Panc1 (cell line): ENCODE results near the gene STX19. TPM values are rescaled to one million over a fixed set of nuclear protein-coding genes. Genes with fewer than 3 reads are reported as not detected.

Experiments
- ATAC-seq: fragments of 200-7000 bp; cut with Tn5 transposase; 2 replicates; pipeline ENCODE4 v1.9.1; 2020; ENCODE audit warnings: mild to moderate bottlenecking, moderate library complexity
- BruUV-seq: library from RNA; stranded (reverse); fragments of 400-500 nt; replicated peaks from 2 replicates; lab custom pipeline; 2021; lab: Mats Ljungman, UMichigan
- CTCF ChIA-PET: fragments of 300-600 bp; sonication (Branson Sonifier 250); formaldehyde crosslinking; loops from one replicate; lab custom pipeline; 2022; ENCODE audit warnings: antibody characterized with exemption; lab: Charles Lee
- POLR2A ChIA-PET: fragments of 300-600 bp; sonication (Branson Sonifier 250); formaldehyde crosslinking; loops from one replicate; lab custom pipeline; 2022; ENCODE audit warnings: antibody characterized with exemption; lab: Charles Lee
- DNase-seq: peaks from one replicate; pipeline ENCODE4 v3.0.0-alpha.2; 2010; ENCODE audit warnings: low read depth, low spot score
- H3K27ac ChIP-seq: 2 replicates; pipeline ENCODE4 v1.5.1; 2011; ENCODE audit warnings: mild to moderate bottlenecking, low read length, inconsistent platforms
- H3K27me3 ChIP-seq: fragments of 200-500 bp; sonication (Bioruptor generic); 2 replicates; pipeline ENCODE4 v1.6.0; 2014; ENCODE audit warnings: low read length, inconsistent platforms; ENCODE audit not compliant: control insufficient read depth, insufficient read depth
- H3K36me3 ChIP-seq: fragments of 200-500 bp; sonication (Bioruptor generic); 2 replicates; pipeline ENCODE4 v1.5.1; 2014; ENCODE audit warnings: inconsistent platforms, mild to moderate bottlenecking, low read length, moderate library complexity; ENCODE audit not compliant: control insufficient read depth, insufficient read depth
- H3K4me1 ChIP-seq: 2 replicates; pipeline ENCODE4 v1.5.1; 2011; ENCODE audit warnings: inconsistent platforms, mild to moderate bottlenecking, low read length, moderate library complexity; ENCODE audit not compliant: control insufficient read depth, insufficient read depth
- H3K4me3 ChIP-seq, 2 experiments: 2 replicates each; pipeline ENCODE4 v1.5.1; 2011 to 2012; ENCODE audit warnings: low read depth in 2 of 2, low read length in 2 of 2, mild to moderate bottlenecking in 2 of 2, inconsistent platforms in 1 of 2, moderate library complexity in 1 of 2
- H3K9me3 ChIP-seq: fragments of 200-500 bp; sonication (Bioruptor generic); 2 replicates; pipeline ENCODE4 v1.5.1; 2014; ENCODE audit warnings: low read depth, mild to moderate bottlenecking, inconsistent platforms, low read length, moderate library complexity; ENCODE audit not compliant: control insufficient read depth, insufficient read depth
- POLR2AphosphoS5 ChIP-seq: IDR thresholded peaks from 2 replicates; pipeline ENCODE4 v1.6.1; 2012; ENCODE audit warnings: mild to moderate bottlenecking, low read depth, low read length, moderate library complexity
- SIN3A ChIP-seq: IDR thresholded peaks from 2 replicates; pipeline ENCODE4 v1.6.1; 2012; ENCODE audit warnings: low read depth, mild to moderate bottlenecking, low read length, moderate library complexity, borderline replicate concordance; ENCODE audit not compliant: insufficient read depth
- TCF7L2 ChIP-seq: IDR thresholded peaks from 2 replicates; pipeline ENCODE4 v1.6.1; 2011; ENCODE audit warnings: mild to moderate bottlenecking, low read depth, low read length, inconsistent platforms
- in situ Hi-C: cut with HindIII; loops from 2 replicates; pipeline ENCODE4 v1.10.0; 2016; ENCODE audit warnings: low sequenced_read_pairs, low pct_unique_long_range_greater_than_20kb
- intact Hi-C: fragments of 100-400 bp; cut with micrococcal nuclease; formaldehyde crosslinking; loops from one replicate; pipeline ENCODE4 v1.10.0; 2022; ENCODE audit not compliant: unreplicated experiment
- total RNA-seq: library from RNA; stranded (reverse); gene quantifications from one replicate; pipeline ENCODE4 v1.2.1, GENCODE V29; 2021; ENCODE audit not compliant: unreplicated experiment
- TF ChIP-seq, protein P1 (sequence below), 2 experiments: IDR thresholded peaks; 2 replicates each; pipeline ENCODE4 v1.6.1; 2011 to 2012; ENCODE audit warnings: low read depth in 2 of 2, control low read depth in 1 of 2, low read length in 1 of 2, mild to moderate bottlenecking in 1 of 2, moderate library complexity in 1 of 2; ENCODE audit not compliant: insufficient read depth in 1 of 2
- TF ChIP-seq, protein P2 (sequence below): fragments of 450-650 bp; IDR thresholded peaks from 2 replicates; pipeline ENCODE4 v1.5.1; 2017; ENCODE audit warnings: mild to moderate bottlenecking

The STX19 gene
- total RNA-seq, 1 experiment from 2014 or later: not detected

DNA sequence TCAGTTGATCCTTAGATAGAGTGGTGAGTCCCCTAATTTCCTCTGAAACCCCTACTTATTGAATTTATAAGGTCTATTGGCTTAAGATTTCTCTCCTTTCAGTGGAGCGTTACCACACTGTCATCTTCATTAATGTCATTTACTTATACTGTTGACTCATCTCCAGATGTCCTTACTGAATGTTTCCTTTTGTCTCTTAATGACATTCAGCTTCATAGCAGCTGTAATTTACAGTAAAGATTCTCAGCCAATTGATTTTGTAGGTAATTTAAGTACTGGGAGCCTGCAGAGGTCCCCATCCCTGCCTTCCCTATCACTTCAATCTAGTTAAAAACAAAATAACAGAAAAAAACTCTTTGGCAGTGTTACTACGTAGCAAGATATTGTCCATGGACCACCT lies 18.8 kb downstream of the STX19 start:
- TF ChIP-seq TCF7L2: no peak
- TF ChIP-seq, protein P1, sequence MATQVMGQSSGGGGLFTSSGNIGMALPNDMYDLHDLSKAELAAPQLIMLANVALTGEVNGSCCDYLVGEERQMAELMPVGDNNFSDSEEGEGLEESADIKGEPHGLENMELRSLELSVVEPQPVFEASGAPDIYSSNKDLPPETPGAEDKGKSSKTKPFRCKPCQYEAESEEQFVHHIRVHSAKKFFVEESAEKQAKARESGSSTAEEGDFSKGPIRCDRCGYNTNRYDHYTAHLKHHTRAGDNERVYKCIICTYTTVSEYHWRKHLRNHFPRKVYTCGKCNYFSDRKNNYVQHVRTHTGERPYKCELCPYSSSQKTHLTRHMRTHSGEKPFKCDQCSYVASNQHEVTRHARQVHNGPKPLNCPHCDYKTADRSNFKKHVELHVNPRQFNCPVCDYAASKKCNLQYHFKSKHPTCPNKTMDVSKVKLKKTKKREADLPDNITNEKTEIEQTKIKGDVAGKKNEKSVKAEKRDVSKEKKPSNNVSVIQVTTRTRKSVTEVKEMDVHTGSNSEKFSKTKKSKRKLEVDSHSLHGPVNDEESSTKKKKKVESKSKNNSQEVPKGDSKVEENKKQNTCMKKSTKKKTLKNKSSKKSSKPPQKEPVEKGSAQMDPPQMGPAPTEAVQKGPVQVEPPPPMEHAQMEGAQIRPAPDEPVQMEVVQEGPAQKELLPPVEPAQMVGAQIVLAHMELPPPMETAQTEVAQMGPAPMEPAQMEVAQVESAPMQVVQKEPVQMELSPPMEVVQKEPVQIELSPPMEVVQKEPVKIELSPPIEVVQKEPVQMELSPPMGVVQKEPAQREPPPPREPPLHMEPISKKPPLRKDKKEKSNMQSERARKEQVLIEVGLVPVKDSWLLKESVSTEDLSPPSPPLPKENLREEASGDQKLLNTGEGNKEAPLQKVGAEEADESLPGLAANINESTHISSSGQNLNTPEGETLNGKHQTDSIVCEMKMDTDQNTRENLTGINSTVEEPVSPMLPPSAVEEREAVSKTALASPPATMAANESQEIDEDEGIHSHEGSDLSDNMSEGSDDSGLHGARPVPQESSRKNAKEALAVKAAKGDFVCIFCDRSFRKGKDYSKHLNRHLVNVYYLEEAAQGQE (IDR thresholded peaks at IDR 0.05; ENCODE audit: insufficient read depth in 1 of 2, low read depth in 2 of 2, low read length in 1 of 2): no peak
- TF ChIP-seq, protein P2, sequence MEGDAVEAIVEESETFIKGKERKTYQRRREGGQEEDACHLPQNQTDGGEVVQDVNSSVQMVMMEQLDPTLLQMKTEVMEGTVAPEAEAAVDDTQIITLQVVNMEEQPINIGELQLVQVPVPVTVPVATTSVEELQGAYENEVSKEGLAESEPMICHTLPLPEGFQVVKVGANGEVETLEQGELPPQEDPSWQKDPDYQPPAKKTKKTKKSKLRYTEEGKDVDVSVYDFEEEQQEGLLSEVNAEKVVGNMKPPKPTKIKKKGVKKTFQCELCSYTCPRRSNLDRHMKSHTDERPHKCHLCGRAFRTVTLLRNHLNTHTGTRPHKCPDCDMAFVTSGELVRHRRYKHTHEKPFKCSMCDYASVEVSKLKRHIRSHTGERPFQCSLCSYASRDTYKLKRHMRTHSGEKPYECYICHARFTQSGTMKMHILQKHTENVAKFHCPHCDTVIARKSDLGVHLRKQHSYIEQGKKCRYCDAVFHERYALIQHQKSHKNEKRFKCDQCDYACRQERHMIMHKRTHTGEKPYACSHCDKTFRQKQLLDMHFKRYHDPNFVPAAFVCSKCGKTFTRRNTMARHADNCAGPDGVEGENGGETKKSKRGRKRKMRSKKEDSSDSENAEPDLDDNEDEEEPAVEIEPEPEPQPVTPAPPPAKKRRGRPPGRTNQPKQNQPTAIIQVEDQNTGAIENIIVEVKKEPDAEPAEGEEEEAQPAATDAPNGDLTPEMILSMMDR: no peak
- in situ Hi-C loops: no loop called here
- DNase-seq (no peak), ATAC-seq (no peak)
- Histone ChIP-seq H3K27ac (no peak overlapping the region), H3K9me3 (no peaks in the 10 kb centered on the region), H3K4me3 (no peak overlapping the region), H3K27me3 (no peaks in the 10 kb centered on the region), H3K4me1 (no peaks in the 10 kb centered on the region), H3K36me3 (no peaks in the 10 kb centered on the region; the same call in 1 of the 2 replicates)
- intact Hi-C loops: no loop called here
- CTCF ChIA-PET: no interaction called here
- BruUV-seq: no TSS peak
- POLR2A ChIA-PET: no interaction called here

DNA sequence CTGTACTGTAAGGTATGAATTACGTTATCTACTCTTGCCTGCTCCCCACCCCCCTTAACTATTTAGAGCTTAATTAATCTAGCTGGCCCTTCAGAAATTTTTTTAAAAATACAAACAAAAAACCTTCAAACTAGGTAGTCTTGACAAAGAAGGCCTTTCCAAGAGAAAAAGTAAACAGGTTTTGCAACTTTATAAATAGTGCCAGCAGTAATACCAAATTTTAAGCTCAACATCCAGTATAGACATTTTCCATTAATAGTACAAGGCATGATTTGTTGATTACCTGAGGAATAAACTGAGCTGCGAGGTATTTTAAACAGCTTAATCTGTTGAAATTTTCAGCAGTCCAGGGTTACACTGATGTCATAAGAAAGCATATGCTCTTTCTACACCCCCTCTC lies 20.1 kb downstream of the STX19 start:
- POLR2A ChIA-PET: no interaction called here

More for the DNA sequence above, 20.1 kb downstream of the STX19 start:
- ATAC-seq (no peak), DNase-seq (no peak)
- no TSS peak for BruUV-seq
- H3K36me3 ChIP-seq: no peaks in the 10 kb centered on the region; the same call in 1 of the 2 replicates
- CTCF ChIA-PET: no interaction called here
- in situ Hi-C loops (no loop called here), intact Hi-C loops (no loop called here)
- no peaks in the 10 kb centered on the region for H3K4me1 ChIP-seq
- no peaks in the 10 kb centered on the region for H3K27me3 ChIP-seq
- no peak overlapping the region for H3K4me3 ChIP-seq
- TF ChIP-seq, protein P1 (IDR thresholded peaks at IDR 0.05; ENCODE audit: insufficient read depth in 1 of 2, low read depth in 2 of 2, low read length in 1 of 2): no peak
- TF ChIP-seq TCF7L2: no peak
- no peak for TF ChIP-seq POLR2AphosphoS5
- no peak for TF ChIP-seq SIN3A
- TF ChIP-seq, protein P2: no peak
- H3K27ac ChIP-seq: no peak overlapping the region
- no peaks in the 10 kb centered on the region for H3K9me3 ChIP-seq
